Neural progenitor cell (in vitro differentiated cells): ENCODE data around the gene UFSP1. TPM values are rescaled to one million over a fixed set of nuclear protein-coding genes. Genes with fewer than 3 reads are reported as not detected.
A peak's percentile ranks its signal among the peaks of the same experiment; 100 is the strongest.

Experiments used
- DNase-seq: peaks from one replicate; pipeline ENCODE4 v3.0.0-alpha.2; 2016; ENCODE audit warnings: low spot score
- H2AFZ ChIP-seq: fragments of 200-600 bp; sonication (generic); replicated peaks from 2 replicates; pipeline ENCODE4 v1.6.1; 2016; ENCODE audit warnings: antibody characterized with exemption
- H3F3A ChIP-seq: fragments of 200-600 bp; sonication (generic); 2 replicates; pipeline ENCODE4 v1.6.1; 2016; ENCODE audit warnings: antibody characterized with exemption, low read depth
- H3K27ac ChIP-seq: fragments of 200-600 bp; sonication (generic); 2 replicates; pipeline ENCODE4 v1.5.1; 2016; ENCODE audit warnings: mild to moderate bottlenecking
- H3K27me3 ChIP-seq: fragments of 200-600 bp; sonication (generic); 2 replicates; pipeline ENCODE4 v1.6.1; 2016; ENCODE audit warnings: mild to moderate bottlenecking, moderate library complexity
- H3K36me3 ChIP-seq: fragments of 200-600 bp; sonication (generic); 2 replicates; pipeline ENCODE4 v1.5.1; 2016
- H3K4me1 ChIP-seq: fragments of 200-600 bp; sonication (generic); 2 replicates; pipeline ENCODE4 v1.6.1; 2016; ENCODE audit warnings: mixed run types
- H3K4me2 ChIP-seq: fragments of 200-600 bp; sonication (generic); 2 replicates; pipeline ENCODE4 v1.6.1; 2016
- H3K4me3 ChIP-seq: fragments of 200-600 bp; sonication (generic); 2 replicates; pipeline ENCODE4 v1.5.1; 2016
- H3K79me2 ChIP-seq: fragments of 200-600 bp; sonication (generic); 2 replicates; pipeline ENCODE4 v1.6.1; 2016; ENCODE audit warnings: low read depth
- H3K9ac ChIP-seq: fragments of 200-600 bp; sonication (generic); 2 replicates; pipeline ENCODE4 v1.6.1; 2016
- H3K9me3 ChIP-seq: fragments of 200-600 bp; sonication (generic); 2 replicates; pipeline ENCODE4 v1.5.1; 2016; ENCODE audit warnings: low read depth
- H4K20me1 ChIP-seq: fragments of 200-600 bp; sonication (generic); 2 replicates; pipeline ENCODE4 v1.6.1; 2016; ENCODE audit warnings: low read depth
- H3K27ac Mint-ChIP-seq: 3 replicates; pipeline ENCODE4 v1.8.0; 2021; ENCODE audit warnings: mixed read lengths
- H3K27me3 Mint-ChIP-seq: 2 replicates; pipeline ENCODE4 v1.8.0; 2022; ENCODE audit warnings: low read depth, mild to moderate bottlenecking, inconsistent platforms, moderate library complexity, mixed read lengths; ENCODE audit not compliant: insufficient read depth
- H3K36me3 Mint-ChIP-seq: 3 replicates; pipeline ENCODE4 v1.8.0; 2021; ENCODE audit warnings: mixed read lengths
- H3K4me1 Mint-ChIP-seq: 3 replicates; pipeline ENCODE4 v1.8.0; 2021; ENCODE audit warnings: mixed read lengths
- H3K4me3 Mint-ChIP-seq: 3 replicates; pipeline ENCODE4 v1.8.0; 2021; ENCODE audit warnings: mild to moderate bottlenecking, moderate library complexity, mixed read lengths
- H3K9me3 Mint-ChIP-seq: 3 replicates; pipeline ENCODE4 v1.8.0; 2020; ENCODE audit warnings: mixed read lengths
- CTCF ChIP-seq: fragments of 200-600 bp; sonication (generic); IDR thresholded peaks from 2 replicates; pipeline ENCODE4 v1.5.1; 2017; ENCODE audit warnings: antibody characterized with exemption, mild to moderate bottlenecking
- EZH2 ChIP-seq: fragments of 200-600 bp; sonication (generic); IDR thresholded peaks from 2 replicates; pipeline ENCODE4 v1.6.1; 2017; ENCODE audit warnings: antibody characterized with exemption, mild to moderate bottlenecking, moderate library complexity
- EZH2phosphoT487 ChIP-seq: fragments of 200-600 bp; sonication (generic); IDR thresholded peaks from 2 replicates; pipeline ENCODE4 v1.6.1; 2017; ENCODE audit warnings: antibody characterized with exemption
- total RNA-seq: library from RNA; depleted of rRNA; stranded (reverse); fragments of >200 nt; gene quantifications from 2 replicates; pipeline ENCODE4 v1.2.3, GENCODE V29; 2015; ENCODE audit warnings: low replicate concordance

The UFSP1 gene
- total RNA-seq, 1 donor from 2014 or later, result not detected

GRCh38 chr7:100852048-100852872 is 37.3 kb downstream of the UFSP1 start, which contains the start of gene SLC12A9:
TSS of gene SLC12A9 (plus strand) at chr7:100852713. CDS start at chr7:100854198, 1,485 bp downstream.
- peaks cover 7% of the 10 kb centered on the region for H3K27me3 Mint-ChIP-seq

GRCh38 chr7:100847360-100847759 is 42.2 kb downstream of the UFSP1 start:
- H3K9me3 ChIP-seq, result no peaks in the 10 kb centered on the region
- no peak overlapping the region for H3K9ac ChIP-seq
- H4K20me1 ChIP-seq, result no peaks in the 10 kb centered on the region
- Mint-ChIP-seq H3K9me3 (no peaks in the 10 kb centered on the region), H3K4me1 (peaks cover 4% of the 10 kb centered on the region), H3K27ac (peak overlapping the region; percentile 16), H3K4me3 (no peak overlapping the region), H3K36me3 (no peaks in the 10 kb centered on the region), H3K27me3 (peaks cover 6% of the 10 kb centered on the region)
- no peaks in the 10 kb centered on the region for H3K79me2 ChIP-seq
- H3K27ac ChIP-seq, result no peak overlapping the region
- H3K36me3 ChIP-seq, result no peaks in the 10 kb centered on the region
- H3K4me2 ChIP-seq, result no peak overlapping the region
- peaks cover 3% of the 10 kb centered on the region for H3F3A ChIP-seq
- H2AFZ ChIP-seq, result no peak overlapping the region
- H3K4me3 ChIP-seq, result no peak overlapping the region
- no peak for DNase-seq
- H3K4me1 ChIP-seq, result no peaks in the 10 kb centered on the region
- H3K27me3 ChIP-seq, result no peaks in the 10 kb centered on the region
- TF ChIP-seq EZH2phosphoT487, result no peak
- no peak for TF ChIP-seq CTCF
- no peak for TF ChIP-seq EZH2

More at GRCh38 chr7:100852048-100852872, 37.3 kb downstream of the UFSP1 start, which contains the start of gene SLC12A9:
- H3K9ac ChIP-seq, result peak within 1 kb of the TSS; percentile 58
- Mint-ChIP-seq H3K4me3 (peak within 1 kb of the TSS; percentile 89), H3K27ac (no peak within 1 kb of the TSS), H3K4me1 (peaks cover 7% of the 10 kb centered on the region), H3K36me3 (no peaks in the 10 kb centered on the region), H3K9me3 (no peaks in the 10 kb centered on the region)
- no peaks in the 10 kb centered on the region for H3K9me3 ChIP-seq
- no peaks in the 10 kb centered on the region for H3K36me3 ChIP-seq
- peak; percentile 95 for DNase-seq
- TF ChIP-seq EZH2, result peak; percentile 32
- TF ChIP-seq CTCF, result peak; percentile 99
- TF ChIP-seq EZH2phosphoT487, result no peak
- H3K4me2 ChIP-seq, result peak within 1 kb of the TSS; percentile 94
- peak within 1 kb of the TSS; percentile 74 for H3K4me3 ChIP-seq
- H3K4me1 ChIP-seq, result peaks cover 10% of the 10 kb centered on the region
- H3K79me2 ChIP-seq, result peaks cover 23% of the 10 kb centered on the region
- peak within 1 kb of the TSS; percentile 91 for H2AFZ ChIP-seq
- peaks cover 5% of the 10 kb centered on the region for H3K27me3 ChIP-seq
- H3K27ac ChIP-seq, result no peak within 1 kb of the TSS
- H3F3A ChIP-seq, result peaks cover 3% of the 10 kb centered on the region
- H4K20me1 ChIP-seq, result peaks cover 6% of the 10 kb centered on the region

- no peaks in the 10 kb centered on the region for H3K9me3 Mint-ChIP-seq
- peaks cover 24% of the 10 kb centered on the region for H3K4me1 ChIP-seq
- H3K4me2 ChIP-seq, result peak overlapping the region; percentile 62
- no peaks in the 10 kb centered on the region for H3K9me3 ChIP-seq
- peaks cover 35% of the 10 kb centered on the region for H3K4me1 Mint-ChIP-seq
- peaks cover 39% of the 10 kb centered on the region for H3F3A ChIP-seq
- no peaks in the 10 kb centered on the region for H3K79me2 ChIP-seq
- no peaks in the 10 kb centered on the region for H3K27me3 Mint-ChIP-seq
- H2AFZ ChIP-seq, result peak overlapping the region; percentile 87
- H3K36me3 Mint-ChIP-seq, result no peaks in the 10 kb centered on the region
- no peak overlapping the region for H3K9ac ChIP-seq
- no peak for TF ChIP-seq CTCF
- no peak for TF ChIP-seq EZH2
- no peak for TF ChIP-seq EZH2phosphoT487
- peak; percentile 49 for DNase-seq
- no peaks in the 10 kb centered on the region for H3K36me3 ChIP-seq
- no peaks in the 10 kb centered on the region for H4K20me1 ChIP-seq
- H3K4me3 ChIP-seq, result peak overlapping the region; percentile 6
- H3K4me3 Mint-ChIP-seq, result peak overlapping the region; percentile 4
- H3K27me3 ChIP-seq, result no peaks in the 10 kb centered on the region
- H3K27ac ChIP-seq, result peak overlapping the region; percentile 72
- H3K27ac Mint-ChIP-seq, result peak overlapping the region; percentile 31
Observed at GRCh38 chr7:100840470-100841100, 48.9 kb downstream of the UFSP1 start.
